Transverse colon (tissue), 4 donors: ENCODE measurements around the gene DOCK6. TPM values are rescaled to one million over a fixed set of nuclear protein-coding genes. Genes with fewer than 3 reads are reported as not detected.

Source experiments
- DNase-seq: peaks from one replicate; pipeline ENCODE4 v3.0.0-alpha.2; 2019
- H3K27ac ChIP-seq, 4 donors: fragments of 200-600 bp; sonication (generic); 2 replicates each; pipeline ENCODE4 v1.5.1; 2016 to 2018; ENCODE audit warnings: inconsistent platforms in 4 of 4
- H3K27me3 ChIP-seq: fragments of 200-600 bp; sonication (generic); 2 replicates; pipeline ENCODE4 v1.5.1; 2017; ENCODE audit warnings: inconsistent platforms
- H3K36me3 ChIP-seq, 4 donors: fragments of 200-600 bp; sonication (generic); 2 replicates each; pipeline ENCODE4 v1.5.1; 2017 to 2019; ENCODE audit warnings: inconsistent platforms in 4 of 4
- H3K4me1 ChIP-seq, 4 donors: fragments of 200-600 bp; sonication (generic); 2 replicates each; pipeline ENCODE4 v1.5.1; 2017 to 2020; ENCODE audit warnings: inconsistent platforms in 4 of 4
- H3K4me3 ChIP-seq, 4 donors: fragments of 200-600 bp; sonication (generic); 1 replicate in 1 of 4; 2 replicates in 3 of 4; pipeline versions ENCODE4 v1.5.1 to v1.6.1; 2017 to 2019; ENCODE audit warnings: inconsistent platforms in 4 of 4
- H3K9me3 ChIP-seq, 2 donors: fragments of 200-600 bp; sonication (generic); 2 replicates each; pipeline ENCODE4 v1.5.1; 2017 to 2019; ENCODE audit warnings: inconsistent platforms in 2 of 2
- CTCF ChIP-seq, 5 experiments: fragments of 200-600 bp in 3 of 5; fragments of 450-650 bp in 2 of 5; sonication (generic) in 3 of 5; IDR thresholded peaks; 1 replicate in 2 of 5; 2 replicates in 3 of 5; pipeline ENCODE4 v1.5.1; 2016 to 2017; ENCODE audit warnings: antibody characterized with exemption in 5 of 5, inconsistent platforms in 3 of 5, mild to moderate bottlenecking in 2 of 5, moderate library complexity in 1 of 5
- EP300 ChIP-seq: sonication (generic); formaldehyde crosslinking; IDR thresholded peaks from one replicate; pipeline ENCODE4 v1.6.1; 2017; ENCODE audit warnings: antibody characterized with exemption, low read depth
- POLR2A ChIP-seq: fragments of 450-650 bp; IDR thresholded peaks from one replicate; pipeline ENCODE4 v1.6.1; 2016; ENCODE audit warnings: antibody characterized with exemption, mild to moderate bottlenecking, moderate library complexity
- POLR2AphosphoS5 ChIP-seq, 3 donors: sonication (generic); formaldehyde crosslinking; IDR thresholded peaks; one replicate each; pipeline ENCODE4 v1.6.1; 2016; ENCODE audit warnings: antibody characterized with exemption in 3 of 3
- WGBS, 2 donors: methylation state at CpG; one replicate each; pipeline ENCODE4 v1.1.5; 2018; ENCODE audit warnings: low coverage in 1 of 2; 5-methylcytosine and 5-hydroxymethylcytosine counted together
- in situ Hi-C, 4 donors: fragments of 200-750 bp; cut with MboI; loops; one replicate each; pipeline versions ENCODE4 v1.15.0 to v1.15.1; 2017; ENCODE audit warnings: low sequenced_read_pairs in 3 of 4, low pct_ligation_motif_present in 1 of 4, low pct_unique_long_range_greater_than_20kb in 1 of 4
- intact Hi-C: fragments of 100-400 bp; cut with DNase I; formaldehyde crosslinking; loops from one replicate; pipeline ENCODE4 v1.15.1; 2023; ENCODE audit warnings: low total_unique reads
- total RNA-seq, 4 donors: library from RNA; depleted of rRNA; stranded (reverse); fragments of >200 nt; gene quantifications; one replicate each; pipeline ENCODE4 v1.1.0, GENCODE V29; 2016

Gene DOCK6
- total RNA-seq, 4 donors from 2014 or later = 66.4 to 268 (median 78.4) TPM

GRCh38 chr19:11247934-11248333 lies 14.4 kb downstream of the DOCK6 start:
- H3K27ac ChIP-seq = peak overlapping the region in 1 of 4 donors; percentile 37
- TF ChIP-seq CTCF (IDR thresholded peaks at IDR 0.05) = no peak
- no peak for TF ChIP-seq EP300
- no peak for TF ChIP-seq POLR2A
- no peak for TF ChIP-seq POLR2AphosphoS5 (IDR thresholded peaks at IDR 0.05)
- no peaks in the 10 kb centered on the region for H3K27me3 ChIP-seq
- 81 to 100% methylated on average over 2 to 14 of the region's 14 CpGs for WGBS, 2 donors
- H3K36me3 ChIP-seq = no peaks in the 10 kb centered on the region
- no peak overlapping the region for H3K4me3 ChIP-seq
- peaks cover 0 to 7% (median 6%) of the 10 kb centered on the region in 4 donors for H3K4me1 ChIP-seq
- DNase-seq = no peak
- in situ Hi-C loops (no loop called here), intact Hi-C loops (no loop called here)
- H3K9me3 ChIP-seq = no peaks in the 10 kb centered on the region

GRCh38 chr19:11247391-11247790 lies 14.9 kb downstream of the DOCK6 start:
- TF ChIP-seq POLR2AphosphoS5 (IDR thresholded peaks at IDR 0.05) (no peak), POLR2A (no peak), EP300 (no peak), CTCF (IDR thresholded peaks at IDR 0.05) (no peak)
- Histone ChIP-seq H3K4me3 (no peak overlapping the region), H3K9me3 (no peaks in the 10 kb centered on the region), H3K27me3 (no peaks in the 10 kb centered on the region), H3K27ac (peak overlapping the region in 1 of 4 donors; percentile 37), H3K4me1 (peaks cover 0 to 7% (median 6%) of the 10 kb centered on the region in 4 donors), H3K36me3 (no peaks in the 10 kb centered on the region)
- in situ Hi-C loops (no loop called here), intact Hi-C loops (no loop called here)
- DNase-seq = no peak
- 71 to 90% methylated on average over 2 to 10 of the region's 10 CpGs for WGBS, 2 donors

GRCh38 chr19:11246941-11247340 lies 15.4 kb downstream of the DOCK6 start:
- TF ChIP-seq EP300 = no peak
- TF ChIP-seq CTCF (IDR thresholded peaks at IDR 0.05) = no peak
- TF ChIP-seq POLR2A = no peak
- no peak for TF ChIP-seq POLR2AphosphoS5 (IDR thresholded peaks at IDR 0.05)
- in situ Hi-C loops (no loop called here), intact Hi-C loops (no loop called here)
- no peak for DNase-seq
- no peaks in the 10 kb centered on the region for H3K9me3 ChIP-seq
- 91 to 92% methylated on average over 4 to 11 of the region's 11 CpGs for WGBS, 2 donors
- H3K4me1 ChIP-seq = peaks cover 0 to 7% (median 6%) of the 10 kb centered on the region in 4 donors
- H3K27me3 ChIP-seq = no peaks in the 10 kb centered on the region
- no peaks in the 10 kb centered on the region for H3K36me3 ChIP-seq
- no peak overlapping the region for H3K4me3 ChIP-seq
- H3K27ac ChIP-seq = no peak overlapping the region

GRCh38 chr19:11244846-11245589 lies 17.3 kb downstream of the DOCK6 start:
- peaks cover 0 to 7% (median 6%) of the 10 kb centered on the region in 4 donors for H3K4me1 ChIP-seq
- DNase-seq = no peak
- no peak overlapping the region for H3K27ac ChIP-seq
- H3K27me3 ChIP-seq = no peaks in the 10 kb centered on the region
- in situ Hi-C loops (no loop called here), intact Hi-C loops (loop anchor here (5.0 kb wide), 1 partner anchor 428 kb away; no protein-coding TSS in a partner anchor)
- no peaks in the 10 kb centered on the region for H3K9me3 ChIP-seq
- TF ChIP-seq POLR2A = no peak
- no peak overlapping the region for H3K4me3 ChIP-seq
- WGBS, 2 donors = 91 to 100% methylated on average over 2 to 5 of the region's 5 CpGs
- H3K36me3 ChIP-seq = no peaks in the 10 kb centered on the region
